Aorta (tissue), 5 donors: ENCODE results near the gene MBD3. TPM values are rescaled to one million over a fixed set of nuclear protein-coding genes. Genes with fewer than 3 reads are reported as not detected.
"Not testable (repeated sequence)": the region's sequence is repeated elsewhere in the genome, so short reads cannot be mapped to it uniquely, and the experiment has no call there.

Experiments used
- ATAC-seq: fragments of 200-7000 bp; cut with Tn5 transposase; one replicate; pipeline ENCODE4 v1.9.1; 2022; ENCODE audit warnings: moderate library complexity; ENCODE audit not compliant: low FRiP score
- DNase-seq, 2 donors: peaks; one replicate each; pipeline ENCODE4 v3.0.0-alpha.2; 2020
- H3K27ac ChIP-seq, 2 donors: one replicate each; pipeline ENCODE4 v1.5.1; 2013; ENCODE audit warnings: low read length in 2 of 2, mild to moderate bottlenecking in 2 of 2, moderate library complexity in 2 of 2, control low read depth in 1 of 2, inconsistent platforms in 1 of 2, low read depth in 1 of 2
- H3K27me3 ChIP-seq, 2 donors: one replicate each; pipeline ENCODE4 v1.6.1; 2013; ENCODE audit warnings: control low read depth in 1 of 2, low read length in 1 of 2, mild to moderate bottlenecking in 1 of 2, moderate library complexity in 1 of 2; ENCODE audit not compliant: insufficient read depth in 2 of 2, control insufficient read depth in 1 of 2
- H3K36me3 ChIP-seq, 2 donors: one replicate each; pipeline ENCODE4 v1.6.1; 2013; ENCODE audit warnings: control low read depth in 1 of 2, low read length in 1 of 2, mild to moderate bottlenecking in 1 of 2; ENCODE audit not compliant: insufficient read depth in 2 of 2, control insufficient read depth in 1 of 2
- H3K4me1 ChIP-seq, 2 donors: one replicate each; pipeline ENCODE4 v1.6.1; 2013; ENCODE audit warnings: low read length in 2 of 2, control low read depth in 1 of 2, mild to moderate bottlenecking in 1 of 2, moderate library complexity in 1 of 2; ENCODE audit not compliant: insufficient read depth in 2 of 2, control insufficient read depth in 1 of 2
- H3K4me3 ChIP-seq, 2 donors: one replicate each; pipeline ENCODE4 v1.5.1; 2013; ENCODE audit warnings: low read length in 2 of 2, control low read depth in 1 of 2, mild to moderate bottlenecking in 1 of 2
- H3K9me3 ChIP-seq: one replicate; pipeline ENCODE4 v1.6.1; 2013; ENCODE audit warnings: mild to moderate bottlenecking, low read length; ENCODE audit not compliant: control insufficient read depth
- WGBS, 2 donors: extraction: QIAGEN DNeasy Blood & Tissue Kit; methylation state at CpG; one replicate each; pipeline ENCODE4 v1.1.7; 2013; 5-methylcytosine and 5-hydroxymethylcytosine counted together
- intact Hi-C, 2 donors: fragments of 100-400 bp; cut with DNase I; formaldehyde crosslinking; loops; one replicate each; pipeline versions ENCODE4 v1.14.2 to v1.15.0; 2022
- polyA plus RNA-seq, 2 donors: library from polyadenylated mRNA; stranded (reverse); fragments of 200-250 nt; gene quantifications; one replicate each; pipeline ENCODE4 v1.2.3, GENCODE V29; 2013
- total RNA-seq, 2 donors: library from RNA; stranded (reverse); fragmentation: NEBNext Ultra II Directional; extraction: Animal tissue kit (Norgen Biotek cat#: 25700); gene quantifications; one replicate each; pipeline ENCODE4 v1.2.1, GENCODE V29; 2021
- donor health status: healthy with polysubstance abuse.
- donor health status: Bipolar disorder and iron deficiency.
- donor health status: DM: no; HTN: no; CAD: no.
- donor health status: DM: no; HTN: no; CAD: no.
- donor health status: DM: yes; HTN: yes; CAD: no.

Gene MBD3
- total and polyA plus RNA-seq, 4 donors: 37.6 to 106 (median 62.1) TPM

DNA sequence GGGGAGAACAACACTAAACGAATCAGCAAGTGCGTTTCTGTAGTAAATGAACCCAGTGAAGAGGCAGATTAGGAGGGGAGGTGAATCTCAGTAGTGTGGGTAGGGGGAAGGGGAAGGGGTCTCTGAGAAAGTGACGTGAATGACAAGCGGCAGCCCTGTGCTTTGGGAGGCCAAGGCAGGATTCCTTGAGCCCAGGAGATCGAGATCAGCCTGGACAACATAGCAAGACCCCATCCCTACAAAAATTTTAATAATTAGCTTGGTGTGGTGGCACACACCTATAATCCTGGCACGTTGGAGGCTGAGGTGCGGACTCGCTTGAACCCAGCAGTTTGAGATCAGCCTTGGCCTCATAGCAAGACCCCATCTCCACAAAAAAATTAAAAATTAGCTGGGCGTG, 60.7 kb downstream of the MBD3 start:
- H3K4me1 ChIP-seq: no peaks in the 10 kb centered on the region
- ATAC-seq (no peak), DNase-seq (no peak)
- H3K4me3 ChIP-seq: no peak overlapping the region
- H3K27ac ChIP-seq: no peak overlapping the region
- no peaks in the 10 kb centered on the region for H3K36me3 ChIP-seq
- H3K27me3 ChIP-seq: no peaks in the 10 kb centered on the region
- WGBS, 2 donors: 89 to 94% methylated on average over 9 of the region's 9 CpGs
- H3K9me3 ChIP-seq: no peaks in the 10 kb centered on the region
- intact Hi-C loops: no loop called here

DNA sequence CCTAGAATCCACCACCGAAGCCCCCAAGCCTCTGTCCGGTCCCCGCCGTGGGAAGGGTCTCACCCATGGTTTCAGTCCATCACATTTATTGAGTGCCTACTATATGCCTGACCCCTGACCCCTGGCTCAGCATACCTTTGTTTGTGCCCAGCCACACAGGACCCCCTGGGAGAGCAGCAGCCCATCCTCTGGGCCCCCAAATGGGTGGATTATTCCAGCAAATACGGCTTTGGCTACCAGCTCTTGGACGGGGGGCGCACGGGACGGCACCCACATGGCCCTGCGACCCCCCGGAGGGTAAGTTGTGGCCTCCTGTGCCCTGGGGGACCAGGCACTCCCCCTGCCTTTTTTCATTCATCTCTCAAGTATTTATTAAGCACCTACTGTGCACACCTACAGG, 61.1 kb downstream of the MBD3 start:
- ATAC-seq: no peak
- no peaks in the 10 kb centered on the region for H3K27me3 ChIP-seq
- WGBS, 2 donors: 73 to 83% methylated on average over 11 of the region's 11 CpGs

DNA sequence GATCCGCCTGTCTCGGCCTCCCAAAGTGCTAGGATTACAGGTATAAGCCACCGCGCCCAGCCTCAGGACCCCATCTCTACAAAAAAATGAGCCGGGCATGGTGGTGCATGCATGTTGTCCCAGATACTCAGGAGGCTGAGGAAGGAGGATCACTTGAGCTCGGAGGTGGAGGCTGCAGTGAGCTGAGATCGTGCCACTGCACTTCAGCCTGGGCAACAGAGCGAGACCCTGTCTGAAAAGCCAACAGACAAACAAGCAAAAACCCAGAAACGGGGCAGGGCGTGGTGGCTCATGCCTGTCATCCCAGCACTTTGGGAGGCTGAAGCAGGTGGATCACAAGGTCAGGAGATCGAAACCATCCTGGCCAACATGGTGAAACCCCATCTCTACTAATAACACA, 61.8 kb downstream of the MBD3 start:
- H3K9me3 ChIP-seq, H3K4me3 ChIP-seq, H3K27ac ChIP-seq, ATAC-seq, H3K4me1 ChIP-seq, H3K27me3 ChIP-seq, intact Hi-C loops, H3K36me3 ChIP-seq: not testable (repeated sequence)
- peak in 1 of 2 donors; percentile 33 for DNase-seq
- WGBS, 2 donors: 89 to 93% methylated on average over 11 of the region's 11 CpGs

More for the DNA sequence above, 61.1 kb downstream of the MBD3 start:
- no peak for DNase-seq
- Histone ChIP-seq H3K36me3 (no peaks in the 10 kb centered on the region), H3K27ac (no peak overlapping the region), H3K4me3 (no peak overlapping the region), H3K4me1 (no peaks in the 10 kb centered on the region), H3K9me3 (no peaks in the 10 kb centered on the region)
- intact Hi-C loops: no loop called here

DNA sequence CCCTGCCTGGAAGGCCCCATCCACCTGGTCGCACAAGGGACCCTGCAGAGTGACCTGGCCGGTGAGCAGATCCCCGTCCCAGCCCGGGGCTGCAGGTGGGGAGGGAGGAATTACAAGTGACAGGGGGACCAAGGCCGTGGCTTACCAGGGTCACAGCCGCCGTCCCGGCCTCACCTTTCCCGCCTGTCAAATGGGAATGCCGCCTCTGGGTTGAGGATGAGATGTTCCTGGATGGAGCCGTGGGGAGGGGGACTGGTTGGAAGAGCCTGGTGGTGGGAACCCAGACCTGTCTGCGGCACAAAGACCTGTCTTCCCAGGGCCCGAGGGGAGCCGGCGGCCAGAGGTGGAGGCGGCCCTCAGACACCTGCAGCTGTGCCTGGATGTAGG, 63.2 kb downstream of the MBD3 start:
- no peak overlapping the region for H3K27ac ChIP-seq
- intact Hi-C loops: no loop called here
- no peaks in the 10 kb centered on the region for H3K27me3 ChIP-seq
- H3K4me3 ChIP-seq: no peak overlapping the region
- no peaks in the 10 kb centered on the region for H3K4me1 ChIP-seq
- ATAC-seq (no peak), DNase-seq (peak in 1 of 2 donors; percentile 41)
- 83% methylated on average over 16 of the region's 16 CpGs for WGBS, 2 donors
- no peaks in the 10 kb centered on the region for H3K36me3 ChIP-seq
- no peaks in the 10 kb centered on the region for H3K9me3 ChIP-seq

DNA sequence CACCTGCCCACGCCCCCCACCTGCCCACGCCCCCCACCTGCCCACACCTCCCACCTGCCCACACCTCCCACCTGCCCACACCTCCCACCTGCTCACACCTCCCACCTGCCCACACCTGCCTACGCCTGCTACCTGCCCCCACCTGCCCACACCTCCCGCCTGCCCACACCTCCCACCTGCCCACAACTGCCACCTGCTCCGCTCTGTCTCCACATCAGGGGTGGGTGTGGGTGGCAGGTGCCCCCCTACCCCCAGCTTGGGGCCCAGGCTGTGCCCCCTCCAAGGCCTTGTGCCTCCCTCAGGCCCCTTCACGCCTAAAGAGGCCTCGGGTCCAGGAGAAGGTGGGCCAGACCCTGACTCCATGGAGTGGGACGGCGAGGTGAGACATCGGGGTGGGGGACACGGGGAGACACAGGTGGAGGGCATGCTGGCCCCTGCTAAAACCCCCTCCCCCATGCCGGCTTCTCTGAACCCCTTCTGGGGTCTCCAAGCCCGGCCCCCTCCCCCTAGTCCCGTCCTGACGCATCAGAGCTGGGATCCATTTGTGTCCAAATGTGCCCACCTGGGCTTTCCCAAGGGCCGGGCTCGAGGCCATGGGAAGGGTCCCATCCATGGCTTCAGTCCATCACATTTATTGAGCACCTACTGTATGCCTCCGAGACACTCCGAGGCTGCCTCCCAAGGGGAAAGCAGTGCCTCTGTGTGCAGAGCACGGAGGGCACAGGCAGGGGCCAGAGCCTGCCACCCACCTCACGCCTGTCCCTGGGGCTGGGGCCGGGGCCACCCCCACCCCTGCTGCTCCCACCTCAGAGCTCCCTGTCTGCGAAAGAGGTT, 63.9 kb downstream of the MBD3 start:
- WGBS, 2 donors: 75 to 79% methylated on average over 21 to 23 of the region's 23 CpGs
- peak in 1 of 2 donors; percentile 43 for DNase-seq
- ATAC-seq: no peak

DNA sequence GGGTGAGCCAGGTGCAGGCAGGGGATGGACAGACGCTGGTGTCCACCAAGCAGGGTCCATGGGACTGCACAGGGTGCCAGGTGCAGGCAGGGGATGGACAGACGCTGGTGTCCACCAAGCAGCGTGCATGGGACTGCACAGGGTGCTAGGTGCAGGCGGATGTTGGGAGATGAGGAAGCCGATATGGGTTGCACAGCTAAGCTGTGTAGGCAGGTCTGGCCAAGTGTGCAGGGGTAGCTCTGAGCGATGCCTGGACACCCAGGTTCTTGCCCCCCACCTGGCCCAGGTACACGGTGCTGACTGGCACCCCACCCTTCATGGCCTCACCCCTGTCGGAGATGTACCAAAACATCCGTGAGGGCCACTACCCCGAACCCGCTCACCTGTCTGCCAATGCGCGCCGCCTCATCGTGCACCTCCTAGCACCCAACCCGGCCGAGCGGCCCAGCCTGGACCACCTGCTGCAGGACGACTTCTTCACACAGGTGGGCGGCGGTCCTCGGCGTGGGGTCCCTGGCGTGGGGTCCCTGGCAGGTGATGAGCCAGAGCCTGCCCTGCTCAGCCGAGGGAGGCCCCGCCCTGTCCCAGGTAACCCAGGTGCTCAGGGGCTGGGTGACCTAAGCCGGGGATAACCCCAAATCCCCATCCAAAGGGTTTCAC, 64.9 kb downstream of the MBD3 start:
- intact Hi-C loops: no loop called here
- Histone ChIP-seq H3K36me3 (no peaks in the 10 kb centered on the region), H3K27ac (no peak overlapping the region), H3K4me1 (no peaks in the 10 kb centered on the region), H3K9me3 (no peaks in the 10 kb centered on the region), H3K27me3 (no peaks in the 10 kb centered on the region), H3K4me3 (no peak overlapping the region)
- peak in 1 of 2 donors; percentile 44 for DNase-seq
- WGBS, 2 donors: 79 to 83% methylated on average over 26 to 27 of the region's 27 CpGs
- no peak for ATAC-seq

More for the DNA sequence above, 63.9 kb downstream of the MBD3 start:
- Histone ChIP-seq H3K27ac (no peak overlapping the region), H3K36me3 (no peaks in the 10 kb centered on the region), H3K27me3 (no peaks in the 10 kb centered on the region), H3K4me1 (no peaks in the 10 kb centered on the region), H3K4me3 (no peak overlapping the region), H3K9me3 (no peaks in the 10 kb centered on the region)
- intact Hi-C loops: no loop called here

DNA sequence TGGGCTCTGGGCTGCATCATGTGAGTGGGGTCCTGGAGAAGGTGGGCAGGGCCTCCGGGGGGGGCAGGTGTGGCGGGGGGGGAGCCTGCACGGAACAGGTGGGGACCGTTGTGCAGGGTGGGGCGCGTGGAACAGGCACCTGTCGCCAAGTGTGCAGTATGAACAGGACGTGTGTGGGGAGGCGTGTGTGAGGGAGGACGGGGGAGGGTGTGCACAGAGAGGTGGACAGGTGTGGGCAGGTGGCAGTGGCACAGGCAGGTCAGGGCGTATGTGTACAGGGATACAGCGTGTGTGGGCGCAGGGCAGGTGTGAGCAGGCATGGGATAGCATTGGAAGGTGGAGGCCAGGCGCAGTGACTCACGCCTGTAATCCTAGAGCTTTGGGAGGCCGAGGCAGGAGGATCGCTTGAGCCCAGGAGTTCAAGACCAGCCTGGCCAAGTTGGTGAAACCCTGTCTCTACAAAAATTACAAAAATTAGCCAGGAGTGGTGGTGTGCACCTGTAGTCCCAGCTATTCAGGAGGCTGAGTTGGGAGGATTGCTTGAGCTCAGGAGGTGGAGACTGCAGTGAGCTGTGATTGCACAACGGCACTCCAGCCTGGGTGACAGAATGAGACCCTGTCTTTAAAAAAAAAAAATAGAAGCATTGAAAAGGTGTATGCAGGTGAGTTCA, 65.6 kb downstream of the MBD3 start:
- WGBS, 2 donors: 80 to 81% methylated on average over 18 of the region's 18 CpGs
- Histone ChIP-seq H3K9me3 (no peaks in the 10 kb centered on the region), H3K27me3 (no peaks in the 10 kb centered on the region), H3K4me3 (no peak overlapping the region), H3K4me1 (no peaks in the 10 kb centered on the region), H3K36me3 (no peaks in the 10 kb centered on the region), H3K27ac (no peak overlapping the region)
- DNase-seq: no peak
- intact Hi-C loops: no loop called here
- peak; percentile 19 for ATAC-seq

DNA sequence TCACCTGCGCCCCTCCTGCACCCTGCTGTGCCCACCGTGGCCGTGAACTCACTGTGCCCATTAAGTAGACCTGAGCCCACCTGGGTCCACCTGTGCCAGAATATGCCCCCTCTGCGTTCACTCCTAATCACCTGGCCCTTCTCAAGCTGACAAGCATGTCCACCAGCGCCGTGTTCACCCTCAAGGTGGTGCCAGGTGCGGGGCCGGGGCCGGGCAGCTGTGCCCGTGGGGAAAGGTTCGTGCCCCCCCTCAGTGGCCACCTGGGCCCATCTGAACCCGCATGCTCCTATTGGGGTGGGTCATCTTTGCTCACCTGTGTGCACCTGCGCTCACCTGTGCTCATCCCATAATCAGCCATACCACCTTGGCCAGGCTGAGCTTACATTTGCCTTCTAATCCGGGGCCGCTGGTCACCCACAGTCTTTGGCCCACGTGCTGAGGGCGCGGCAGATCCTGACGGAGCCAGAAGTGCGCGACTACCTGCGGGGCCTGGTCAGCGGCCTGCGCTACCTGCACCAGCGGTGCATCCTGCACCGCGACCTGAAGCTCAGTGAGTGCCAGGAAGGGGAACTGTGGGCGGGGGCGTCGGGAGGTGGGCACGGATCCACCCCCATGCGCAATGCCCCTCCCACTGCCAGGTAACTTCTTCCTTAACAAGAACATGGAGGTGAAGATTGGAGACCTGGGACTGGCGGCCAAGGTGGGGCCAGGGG, 66.4 kb downstream of the MBD3 start:
- H3K27me3 ChIP-seq: no peaks in the 10 kb centered on the region
- no peaks in the 10 kb centered on the region for H3K36me3 ChIP-seq
- H3K9me3 ChIP-seq: no peaks in the 10 kb centered on the region
- intact Hi-C loops: no loop called here
- H3K4me1 ChIP-seq: no peaks in the 10 kb centered on the region
- no peak for DNase-seq
- no peak overlapping the region for H3K4me3 ChIP-seq
- H3K27ac ChIP-seq: no peak overlapping the region
- WGBS, 2 donors: 78 to 79% methylated on average over 33 of the region's 33 CpGs
- no peak for ATAC-seq
